GM12891 (cell line): ENCODE measurements around the gene EIPR1.

Source experiments
- POLR2A ChIP-seq: IDR thresholded peaks from 2 replicates; pipeline ENCODE4 v1.6.1; 2011; ENCODE audit warnings: low read depth, low read length, control low read depth
- POLR2AphosphoS5 ChIP-seq: IDR thresholded peaks from 2 replicates; pipeline ENCODE4 v1.6.1; 2011; ENCODE audit warnings: low read depth, low read length, control low read depth

DNA sequence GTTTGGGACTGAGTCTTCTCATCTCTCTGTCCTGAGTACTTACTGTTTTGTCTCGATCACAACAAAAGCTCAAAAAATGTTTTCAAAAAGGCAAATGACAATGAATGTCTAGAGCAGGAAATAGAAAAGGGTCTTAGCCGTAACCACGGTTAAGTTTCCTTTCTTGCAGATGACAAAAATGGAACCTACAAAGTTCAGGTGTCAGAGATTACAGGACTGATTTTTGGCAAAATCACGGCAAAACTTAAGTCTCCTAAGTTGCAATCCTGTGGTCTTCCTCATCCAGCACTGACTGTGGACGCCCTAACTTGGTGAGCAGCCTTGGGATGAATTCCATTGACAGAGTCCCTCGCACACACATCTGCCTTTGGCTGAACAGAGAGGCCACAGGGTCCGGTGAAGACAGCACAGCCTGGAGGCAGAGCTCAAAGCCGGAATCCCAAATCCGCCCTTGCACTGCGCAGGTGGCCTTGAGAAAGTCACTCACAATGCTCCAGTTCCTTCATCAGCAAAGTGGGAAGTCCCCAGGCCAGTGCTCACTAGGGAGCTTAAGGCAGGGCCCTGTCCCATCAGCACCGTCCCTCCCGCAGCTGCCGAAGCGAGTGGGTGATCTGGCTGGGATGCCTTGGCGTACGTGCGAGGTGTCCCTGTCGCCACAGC, 55.2 kb downstream of the EIPR1 start:
- TF ChIP-seq POLR2A, result no peak
- TF ChIP-seq POLR2AphosphoS5, result no peak
